Vagina (tissue), 2 donors: ENCODE measurements around the gene BNIP5.

Experiments used
- CTCF ChIP-seq, 3 experiments: fragments of 450-650 bp in 2 of 3; fragments of 200-600 bp in 1 of 3; sonication (generic) in 1 of 3; IDR thresholded peaks; one replicate each; pipeline ENCODE4 v1.5.1; 2017 to 2019; ENCODE audit warnings: antibody characterized with exemption in 3 of 3, mild to moderate bottlenecking in 2 of 3, moderate library complexity in 2 of 3
- POLR2A ChIP-seq, 2 donors: fragments of 450-650 bp; IDR thresholded peaks; one replicate each; pipeline ENCODE4 v1.6.1; 2017; ENCODE audit warnings: antibody characterized with exemption in 2 of 2, mild to moderate bottlenecking in 2 of 2, moderate library complexity in 2 of 2
- POLR2AphosphoS5 ChIP-seq, 2 donors: sonication (generic); formaldehyde crosslinking; IDR thresholded peaks; one replicate each; pipeline ENCODE4 v1.9.0; 2017; ENCODE audit warnings: antibody characterized with exemption in 2 of 2, mild to moderate bottlenecking in 2 of 2, low read depth in 1 of 2; ENCODE audit not compliant: insufficient read depth in 1 of 2

GRCh38 chr6:36350681-36351571 lies 14.2 kb upstream of the BNIP5 start:
- TF ChIP-seq CTCF (IDR thresholded peaks at IDR 0.05), result no peak
- TF ChIP-seq POLR2A (IDR thresholded peaks at IDR 0.05), result no peak
- TF ChIP-seq POLR2AphosphoS5 (IDR thresholded peaks at IDR 0.05; ENCODE audit: insufficient read depth in 1 of 2, low read depth in 1 of 2), result no peak
